ENCODE data around the gene ERI3.

ERI3 gene

DNA sequence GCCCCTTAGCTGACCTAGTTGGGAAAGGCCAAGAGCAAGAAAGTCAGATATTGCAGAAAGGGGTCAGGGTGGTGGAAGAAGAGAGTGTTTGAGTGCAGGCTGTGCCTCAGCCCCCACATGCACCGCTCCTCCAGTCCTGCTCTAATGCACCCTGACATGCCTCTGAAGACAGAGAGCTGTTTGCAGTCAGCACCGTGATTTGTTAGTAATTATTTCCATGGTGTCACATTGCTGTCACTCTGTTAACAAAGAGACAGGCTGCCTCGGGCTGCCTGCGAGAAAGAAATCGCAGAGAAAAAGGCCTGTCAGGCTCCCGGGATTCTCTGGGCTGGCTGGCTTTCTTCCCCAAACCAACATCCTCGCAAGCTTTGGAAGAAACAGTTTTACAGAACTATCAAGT, 58.3 kb downstream of the ERI3 start:
- H3K27ac ChIP-seq, result no peak overlapping the region
- DNase-seq (ENCODE audit: low spot score), result no peak

GRCh38 chr1:44296086-44296485, 59.0 kb downstream of the ERI3 start:
- no peak for DNase-seq (ENCODE audit: low spot score)
- H3K27ac ChIP-seq, result no peak overlapping the region
- no peak overlapping the region for H3K4me3 ChIP-seq
- TF ChIP-seq CTCF (IDR thresholded peaks at IDR 0.05), result no peak

More for the DNA sequence above, 58.3 kb downstream of the ERI3 start:
- TF ChIP-seq CTCF (IDR thresholded peaks at IDR 0.05), result no peak
- no peak overlapping the region for H3K4me3 ChIP-seq

DNA sequence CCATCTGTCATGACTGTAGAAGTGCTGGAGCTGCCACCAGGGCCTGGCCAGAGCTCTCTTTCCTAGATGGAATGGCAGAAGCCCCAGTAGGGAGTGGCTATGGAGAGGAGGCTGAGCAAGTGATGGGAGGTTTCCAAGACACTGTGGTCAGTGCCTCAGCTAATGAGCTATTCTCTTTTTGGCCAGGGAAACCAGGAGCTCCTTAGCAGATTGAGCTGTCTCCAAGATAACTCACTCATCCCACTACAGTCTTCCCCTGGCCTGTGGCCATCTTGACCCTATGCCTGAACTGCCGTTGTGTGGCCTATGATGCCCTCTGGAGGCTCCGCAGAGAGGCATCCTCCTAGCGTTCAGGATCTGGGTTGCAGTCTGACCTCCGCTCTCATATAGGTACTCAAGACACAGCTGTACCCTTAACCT, 60.5 kb downstream of the ERI3 start:
- no peak overlapping the region for H3K27ac ChIP-seq
- H3K4me3 ChIP-seq, result no peak overlapping the region
- TF ChIP-seq CTCF (IDR thresholded peaks at IDR 0.05), result no peak
- DNase-seq (ENCODE audit: low spot score), result no peak

- H3K4me3 ChIP-seq, result no peak overlapping the region
- no peak overlapping the region for H3K27ac ChIP-seq
- no peak for DNase-seq (ENCODE audit: low spot score)
- no peak for TF ChIP-seq CTCF (IDR thresholded peaks at IDR 0.05)
Observed at GRCh38 chr1:44293761-44294315, 61.2 kb downstream of the ERI3 start.

GRCh38 chr1:44292651-44293050, 62.4 kb downstream of the ERI3 start:
- no peak overlapping the region for H3K4me3 ChIP-seq
- TF ChIP-seq CTCF (IDR thresholded peaks at IDR 0.05), result no peak
- no peak overlapping the region for H3K27ac ChIP-seq
- no peak for DNase-seq (ENCODE audit: low spot score)

GRCh38 chr1:44290250-44291094, 64.6 kb downstream of the ERI3 start:
- no peak for DNase-seq (ENCODE audit: low spot score)
- H3K27ac ChIP-seq, result no peak overlapping the region
- no peak for TF ChIP-seq CTCF (IDR thresholded peaks at IDR 0.05)
- no peak overlapping the region for H3K4me3 ChIP-seq

DNA sequence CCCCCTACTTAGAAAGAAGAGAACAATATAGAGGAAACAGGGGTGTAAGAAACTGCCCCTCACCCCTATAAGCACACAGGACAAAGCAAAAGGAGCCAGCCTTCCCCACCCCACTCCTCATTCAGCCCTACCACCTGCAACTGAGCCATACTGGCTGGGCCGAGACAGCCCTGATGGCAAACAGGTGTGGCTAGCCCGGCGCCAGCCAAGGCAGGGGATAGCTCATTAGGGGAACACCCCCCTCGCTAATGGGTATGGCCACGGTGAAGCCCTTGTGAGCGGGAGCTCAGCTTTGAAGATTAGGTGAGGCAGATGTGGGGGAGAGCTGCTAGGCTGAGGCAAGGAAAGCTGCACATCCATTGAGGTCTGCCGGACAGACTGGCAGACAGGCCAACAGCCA, 65.5 kb downstream of the ERI3 start:
- Histone ChIP-seq H3K27ac (no peak overlapping the region), H3K4me3 (no peak overlapping the region)
- no peak for TF ChIP-seq CTCF (IDR thresholded peaks at IDR 0.05)
- DNase-seq (ENCODE audit: low spot score), result no peak
